SK-N-MC (cell line): ENCODE measurements around the gene KLHL30.

Experiments
- EZH2 ChIP-seq: fragments of 200-600 bp; sonication (generic); IDR thresholded peaks from one replicate; pipeline ENCODE4 v1.6.1; 2017; ENCODE audit warnings: antibody characterized with exemption
- FOXP2 ChIP-seq: optimal IDR thresholded peaks from 2 replicates; pipeline ENCODE3; 2011; ENCODE audit warnings: mild to moderate bottlenecking, moderate library complexity; ENCODE audit not compliant: insufficient read depth; ENCODE audit errors: extremely low read length, control extremely low read depth
- POLR2AphosphoS5 ChIP-seq: IDR thresholded peaks from 2 replicates; pipeline ENCODE4 v1.6.1; 2012; ENCODE audit warnings: mild to moderate bottlenecking, low read depth, low read length, borderline replicate concordance

DNA sequence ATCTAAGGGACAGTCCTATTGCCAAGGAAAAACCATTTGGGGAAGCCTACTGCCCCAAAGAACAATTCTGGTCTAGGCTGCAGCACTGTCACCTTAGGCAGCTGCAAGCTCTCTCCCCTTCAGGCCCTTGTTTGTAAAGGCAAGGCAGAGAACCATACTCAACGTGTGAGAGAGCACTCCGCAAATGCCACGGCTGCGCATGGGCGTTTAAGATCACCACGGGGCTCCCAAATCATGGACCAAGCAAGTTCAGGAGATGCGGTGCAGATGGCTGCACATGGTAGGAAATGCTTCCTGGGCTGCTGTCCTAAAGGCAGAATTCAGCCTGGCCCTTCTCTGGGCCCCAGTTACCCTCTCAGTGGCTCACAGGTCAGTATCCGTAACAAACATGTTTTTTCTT, 35.8 kb downstream of the KLHL30 start:
- TF ChIP-seq POLR2AphosphoS5 (no peak), EZH2 (no peak), FOXP2 (no peak)
